ENCODE measurements around the gene APBA2.

- TF ChIP-seq CTCF (conservative IDR thresholded peaks at IDR 0.05; ENCODE audit: low read depth, low read length) (no peak), POLR2A (IDR thresholded peaks at IDR 0.05; ENCODE audit: low read depth, low read length) (no peak), MAFK (IDR thresholded peaks at IDR 0.05; ENCODE audit: low read depth, low read length) (no peak), FOS (IDR thresholded peaks at IDR 0.05; ENCODE audit: low read depth, low read length) (no peak), CEBPB (IDR thresholded peaks at IDR 0.05; ENCODE audit: low read depth, low read length) (no peak), ELK1 (IDR thresholded peaks at IDR 0.05; ENCODE audit: borderline replicate concordance, low read depth, low read length) (no peak), SMC3 (IDR thresholded peaks at IDR 0.05; ENCODE audit: low read depth, low read length) (no peak), CHD1 (IDR thresholded peaks at IDR 0.05; ENCODE audit: low read depth, low read length) (no peak), RCOR1 (IDR thresholded peaks at IDR 0.05; ENCODE audit: insufficient replicate concordance, low read length) (no peak), RAD21 (IDR thresholded peaks at IDR 0.05; ENCODE audit: low read length) (no peak), MAZ (IDR thresholded peaks at IDR 0.05; ENCODE audit: borderline replicate concordance, low read depth, low read length) (no peak), MXI1 (IDR thresholded peaks at IDR 0.05; ENCODE audit: borderline replicate concordance, low read depth, low read length) (no peak), BHLHE40 (IDR thresholded peaks at IDR 0.05; ENCODE audit: low read depth, low read length) (no peak)
Measured at GRCh38 chr15:29053006-29053405, 167.2 kb downstream of the APBA2 start.
